ENCODE data around the gene MYO15B. TPM values are rescaled to one million over a fixed set of nuclear protein-coding genes. Genes with fewer than 3 reads are reported as not detected.

MYO15B gene
- total RNA-seq, 1 donor from 2014 or later, result 4.3 TPM

- H3K4me3 ChIP-seq (ENCODE audit: low read depth, low read length), result no peak overlapping the region
- no peaks in the 10 kb centered on the region for H3K27me3 ChIP-seq (ENCODE audit: control insufficient read depth, insufficient read depth, low read length)
- no peak for TF ChIP-seq CTCF (IDR thresholded peaks at IDR 0.05; ENCODE audit: insufficient read depth, low read length, poor library complexity, severe bottlenecking)
- no peak for DNase-seq (ENCODE audit: low read depth)
- no peaks in the 10 kb centered on the region for H3K36me3 ChIP-seq (ENCODE audit: control insufficient read depth, insufficient read depth, low read length)
Measured at GRCh38 chr17:75557852-75558665, 29.5 kb upstream of the MYO15B start.

- Histone ChIP-seq H3K27me3 (ENCODE audit: control insufficient read depth, insufficient read depth, low read length) (no peaks in the 10 kb centered on the region), H3K4me3 (ENCODE audit: low read depth, low read length) (no peak overlapping the region), H3K36me3 (ENCODE audit: control insufficient read depth, insufficient read depth, low read length) (no peaks in the 10 kb centered on the region)
- DNase-seq (ENCODE audit: low read depth), result no peak
- no peak for TF ChIP-seq CTCF (IDR thresholded peaks at IDR 0.05; ENCODE audit: insufficient read depth, low read length, poor library complexity, severe bottlenecking)
Measured at GRCh38 chr17:75558666-75559530, 28.7 kb upstream of the MYO15B start.

- Histone ChIP-seq H3K4me3 (ENCODE audit: low read depth, low read length) (no peak overlapping the region), H3K36me3 (ENCODE audit: control insufficient read depth, insufficient read depth, low read length) (no peaks in the 10 kb centered on the region), H3K27me3 (ENCODE audit: control insufficient read depth, insufficient read depth, low read length) (no peaks in the 10 kb centered on the region)
- DNase-seq (ENCODE audit: low read depth), result no peak
- TF ChIP-seq CTCF (IDR thresholded peaks at IDR 0.05; ENCODE audit: insufficient read depth, low read length, poor library complexity, severe bottlenecking), result no peak
Measured at GRCh38 chr17:75559958-75560533, 27.6 kb upstream of the MYO15B start.

GRCh38 chr17:75561927-75562603 is 25.5 kb upstream of the MYO15B start:
- Histone ChIP-seq H3K27me3 (ENCODE audit: control insufficient read depth, insufficient read depth, low read length) (no peaks in the 10 kb centered on the region), H3K36me3 (ENCODE audit: control insufficient read depth, insufficient read depth, low read length) (no peaks in the 10 kb centered on the region), H3K4me3 (ENCODE audit: low read depth, low read length) (no peak overlapping the region)
- DNase-seq (ENCODE audit: low read depth), result no peak
- TF ChIP-seq CTCF (IDR thresholded peaks at IDR 0.05; ENCODE audit: insufficient read depth, low read length, poor library complexity, severe bottlenecking), result no peak

GRCh38 chr17:75563063-75563758 is 24.4 kb upstream of the MYO15B start:
- TF ChIP-seq CTCF (IDR thresholded peaks at IDR 0.05; ENCODE audit: insufficient read depth, low read length, poor library complexity, severe bottlenecking), result no peak
- no peak for DNase-seq (ENCODE audit: low read depth)
- Histone ChIP-seq H3K27me3 (ENCODE audit: control insufficient read depth, insufficient read depth, low read length) (no peaks in the 10 kb centered on the region), H3K36me3 (ENCODE audit: control insufficient read depth, insufficient read depth, low read length) (no peaks in the 10 kb centered on the region), H3K4me3 (ENCODE audit: low read depth, low read length) (no peak overlapping the region)

Measured in kidney epithelial cell (primary cell).